ENCODE data around the gene EXOC4.

Gene EXOC4

GRCh38 chr7:134067164-134067563, 814.3 kb downstream of the EXOC4 start:
- no peak overlapping the region for H3K27ac ChIP-seq (ENCODE audit: low read depth, low read length)
- no peaks in the 10 kb centered on the region for H3K9me2 ChIP-seq (replicated peaks; ENCODE audit: control insufficient read depth, low read length)
- H3K27me3 ChIP-seq (ENCODE audit: control insufficient read depth, low read length) = no peaks in the 10 kb centered on the region
- H3K4me1 ChIP-seq (ENCODE audit: control insufficient read depth, low read length) = no peaks in the 10 kb centered on the region
- H3F3A ChIP-seq (ENCODE audit: control insufficient read depth, insufficient read depth) = no peaks in the 10 kb centered on the region
- H3K79me2 ChIP-seq (ENCODE audit: control insufficient read depth, low read length) = no peaks in the 10 kb centered on the region
- H3K9me3 ChIP-seq (ENCODE audit: control insufficient read depth, insufficient read depth, low read length) = no peaks in the 10 kb centered on the region
- no peaks in the 10 kb centered on the region for H4K20me1 ChIP-seq (ENCODE audit: control insufficient read depth, insufficient read depth, low read depth, low read length)
- no peak overlapping the region for H3K4me3 ChIP-seq (ENCODE audit: low read length)
- H3K36me3 ChIP-seq (ENCODE audit: control insufficient read depth, low read length) = no peaks in the 10 kb centered on the region
- no peak overlapping the region for H3K4me2 ChIP-seq (ENCODE audit: low read length)
- no peak for TF ChIP-seq CTCF (IDR thresholded peaks at IDR 0.05; ENCODE audit: low read depth, low read length, poor library complexity, severe bottlenecking)
- no peak for TF ChIP-seq EZH2phosphoT487 (IDR thresholded peaks at IDR 0.05; ENCODE audit: borderline replicate concordance, low read length)

- Histone ChIP-seq H3K27me3 (ENCODE audit: control insufficient read depth, low read length) (no peaks in the 10 kb centered on the region), H3K9me2 (replicated peaks; ENCODE audit: control insufficient read depth, low read length) (no peaks in the 10 kb centered on the region), H3K36me3 (ENCODE audit: control insufficient read depth, low read length) (no peaks in the 10 kb centered on the region), H4K20me1 (ENCODE audit: control insufficient read depth, insufficient read depth, low read depth, low read length) (no peaks in the 10 kb centered on the region), H3K4me3 (ENCODE audit: low read length) (no peak overlapping the region), H3K4me1 (ENCODE audit: control insufficient read depth, low read length) (no peaks in the 10 kb centered on the region), H3K79me2 (ENCODE audit: control insufficient read depth, low read length) (no peaks in the 10 kb centered on the region), H3F3A (ENCODE audit: control insufficient read depth, insufficient read depth) (no peaks in the 10 kb centered on the region), H3K9me3 (ENCODE audit: control insufficient read depth, insufficient read depth, low read length) (no peaks in the 10 kb centered on the region), H3K27ac (ENCODE audit: low read depth, low read length) (no peak overlapping the region), H3K4me2 (ENCODE audit: low read length) (no peak overlapping the region)
- no peak for TF ChIP-seq EZH2phosphoT487 (IDR thresholded peaks at IDR 0.05; ENCODE audit: borderline replicate concordance, low read length)
- TF ChIP-seq CTCF (IDR thresholded peaks at IDR 0.05; ENCODE audit: low read depth, low read length, poor library complexity, severe bottlenecking) = no peak
These were observed 815.8 kb downstream of the EXOC4 start for GRCh38 chr7:134068670-134069069.

- no peak overlapping the region for H3K4me3 ChIP-seq (ENCODE audit: low read length)
- H3K9me2 ChIP-seq (replicated peaks; ENCODE audit: control insufficient read depth, low read length) = no peaks in the 10 kb centered on the region
- no peak overlapping the region for H3K27ac ChIP-seq (ENCODE audit: low read depth, low read length)
- H3K36me3 ChIP-seq (ENCODE audit: control insufficient read depth, low read length) = no peaks in the 10 kb centered on the region
- H3K4me2 ChIP-seq (ENCODE audit: low read length) = no peak overlapping the region
- no peaks in the 10 kb centered on the region for H3K27me3 ChIP-seq (ENCODE audit: control insufficient read depth, low read length)
- H3K9me3 ChIP-seq (ENCODE audit: control insufficient read depth, insufficient read depth, low read length) = no peaks in the 10 kb centered on the region
- no peak for TF ChIP-seq CTCF (IDR thresholded peaks at IDR 0.05; ENCODE audit: low read depth, low read length, poor library complexity, severe bottlenecking)
- TF ChIP-seq EZH2phosphoT487 (IDR thresholded peaks at IDR 0.05; ENCODE audit: borderline replicate concordance, low read length) = no peak
- no peaks in the 10 kb centered on the region for H3F3A ChIP-seq (ENCODE audit: control insufficient read depth, insufficient read depth)
- H3K4me1 ChIP-seq (ENCODE audit: control insufficient read depth, low read length) = no peaks in the 10 kb centered on the region
- no peaks in the 10 kb centered on the region for H3K79me2 ChIP-seq (ENCODE audit: control insufficient read depth, low read length)
- H4K20me1 ChIP-seq (ENCODE audit: control insufficient read depth, insufficient read depth, low read depth, low read length) = no peaks in the 10 kb centered on the region
These were observed 816.3 kb downstream of the EXOC4 start for GRCh38 chr7:134069187-134069586.

- TF ChIP-seq EZH2phosphoT487 (IDR thresholded peaks at IDR 0.05; ENCODE audit: borderline replicate concordance, low read length) = no peak
- no peaks in the 10 kb centered on the region for H3K79me2 ChIP-seq (ENCODE audit: control insufficient read depth, low read length)
- H3K9me3 ChIP-seq (ENCODE audit: control insufficient read depth, insufficient read depth, low read length) = no peaks in the 10 kb centered on the region
- no peak overlapping the region for H3K4me2 ChIP-seq (ENCODE audit: low read length)
- no peaks in the 10 kb centered on the region for H3F3A ChIP-seq (ENCODE audit: control insufficient read depth, insufficient read depth)
- no peak overlapping the region for H3K4me3 ChIP-seq (ENCODE audit: low read length)
- H3K4me1 ChIP-seq (ENCODE audit: control insufficient read depth, low read length) = no peaks in the 10 kb centered on the region
- no peak overlapping the region for H3K27ac ChIP-seq (ENCODE audit: low read depth, low read length)
- H4K20me1 ChIP-seq (ENCODE audit: control insufficient read depth, insufficient read depth, low read depth, low read length) = no peaks in the 10 kb centered on the region
- no peaks in the 10 kb centered on the region for H3K9me2 ChIP-seq (replicated peaks; ENCODE audit: control insufficient read depth, low read length)
- no peaks in the 10 kb centered on the region for H3K36me3 ChIP-seq (ENCODE audit: control insufficient read depth, low read length)
- H3K27me3 ChIP-seq (ENCODE audit: control insufficient read depth, low read length) = no peaks in the 10 kb centered on the region
These were observed 817.8 kb downstream of the EXOC4 start for GRCh38 chr7:134070673-134071072.

Measured in DOHH2 (cell line).